ENCODE results near the gene CCSER1.

CCSER1 gene

DNA sequence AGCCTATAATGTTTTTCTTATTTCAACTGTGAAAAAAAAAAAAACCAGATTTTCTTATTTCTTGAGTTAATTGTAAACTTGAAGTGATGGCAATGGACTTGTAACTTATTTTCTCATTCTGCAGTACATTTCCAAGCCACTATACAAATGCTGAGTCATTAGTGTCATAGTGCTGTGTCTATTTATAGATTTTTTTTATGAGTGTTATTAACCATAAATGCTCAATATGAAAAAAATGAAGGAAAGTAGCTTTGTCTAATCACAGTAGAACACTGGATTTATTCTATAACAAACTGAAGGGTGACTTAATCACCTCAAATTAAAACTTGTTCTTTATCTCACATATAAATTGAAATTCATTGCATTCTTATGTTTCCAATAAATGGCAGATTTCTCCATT lies 718.6 kb downstream of the CCSER1 start:
- POLR2A ChIA-PET = no interaction called here
- TF ChIP-seq, protein P1, sequence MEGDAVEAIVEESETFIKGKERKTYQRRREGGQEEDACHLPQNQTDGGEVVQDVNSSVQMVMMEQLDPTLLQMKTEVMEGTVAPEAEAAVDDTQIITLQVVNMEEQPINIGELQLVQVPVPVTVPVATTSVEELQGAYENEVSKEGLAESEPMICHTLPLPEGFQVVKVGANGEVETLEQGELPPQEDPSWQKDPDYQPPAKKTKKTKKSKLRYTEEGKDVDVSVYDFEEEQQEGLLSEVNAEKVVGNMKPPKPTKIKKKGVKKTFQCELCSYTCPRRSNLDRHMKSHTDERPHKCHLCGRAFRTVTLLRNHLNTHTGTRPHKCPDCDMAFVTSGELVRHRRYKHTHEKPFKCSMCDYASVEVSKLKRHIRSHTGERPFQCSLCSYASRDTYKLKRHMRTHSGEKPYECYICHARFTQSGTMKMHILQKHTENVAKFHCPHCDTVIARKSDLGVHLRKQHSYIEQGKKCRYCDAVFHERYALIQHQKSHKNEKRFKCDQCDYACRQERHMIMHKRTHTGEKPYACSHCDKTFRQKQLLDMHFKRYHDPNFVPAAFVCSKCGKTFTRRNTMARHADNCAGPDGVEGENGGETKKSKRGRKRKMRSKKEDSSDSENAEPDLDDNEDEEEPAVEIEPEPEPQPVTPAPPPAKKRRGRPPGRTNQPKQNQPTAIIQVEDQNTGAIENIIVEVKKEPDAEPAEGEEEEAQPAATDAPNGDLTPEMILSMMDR (IDR thresholded peaks at IDR 0.05; ENCODE audit: control extremely low read depth, extremely low read depth, low read depth, missing control alignments) = no peak
- DNase-seq (ENCODE audit: extremely low spot score) = no peak
- CTCF ChIA-PET = no interaction called here

DNA sequence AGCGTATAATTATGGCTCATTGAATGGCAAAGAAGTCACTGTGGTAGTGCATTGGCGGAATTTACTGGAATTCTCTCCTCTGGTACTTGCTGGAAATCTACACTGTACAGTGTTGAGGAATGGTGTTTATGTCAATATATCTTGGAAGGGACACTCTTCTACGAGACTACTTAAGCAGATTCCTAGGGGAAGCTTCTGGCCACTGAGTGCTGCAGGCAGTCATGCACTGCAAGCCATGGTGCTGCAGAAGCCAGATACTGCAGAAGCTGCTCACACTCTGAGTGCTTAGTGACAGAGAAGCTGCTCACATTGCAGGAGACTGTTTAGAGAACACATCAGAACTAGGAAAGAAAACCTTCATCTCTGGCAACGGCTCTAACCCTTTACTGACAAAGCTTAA lies 725.0 kb downstream of the CCSER1 start:
- no peak for DNase-seq (ENCODE audit: extremely low spot score)
- POLR2A ChIA-PET = no interaction called here
- TF ChIP-seq, protein P1 (IDR thresholded peaks at IDR 0.05; ENCODE audit: control extremely low read depth, extremely low read depth, low read depth, missing control alignments) = no peak
- CTCF ChIA-PET = interaction anchor here (1.2 kb wide), 1 partner anchor 10 kb away, joined by 3 read pairs; no protein-coding TSS in a partner anchor

DNA sequence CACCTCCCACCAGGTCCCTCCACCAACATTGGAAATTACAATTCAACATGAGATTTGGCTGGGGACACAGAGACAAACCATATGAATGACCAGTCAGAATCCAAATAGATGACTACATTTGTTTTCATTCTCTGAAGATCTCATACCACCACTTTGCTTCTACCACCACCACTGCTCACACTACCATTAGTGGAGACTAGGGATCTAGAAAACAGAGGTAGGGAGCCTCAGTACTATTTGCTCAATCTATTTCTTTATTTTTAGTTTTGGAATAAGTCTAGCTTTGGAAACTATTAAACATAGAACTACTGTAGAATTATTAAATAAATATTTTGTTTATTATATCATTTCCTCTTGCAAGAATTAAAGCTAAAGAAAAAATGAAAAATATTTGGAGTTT lies 727.9 kb downstream of the CCSER1 start:
- CTCF ChIA-PET = no interaction called here
- TF ChIP-seq, protein P1 (IDR thresholded peaks at IDR 0.05; ENCODE audit: control extremely low read depth, extremely low read depth, low read depth, missing control alignments) = no peak
- no peak for DNase-seq (ENCODE audit: extremely low spot score)
- POLR2A ChIA-PET = no interaction called here

DNA sequence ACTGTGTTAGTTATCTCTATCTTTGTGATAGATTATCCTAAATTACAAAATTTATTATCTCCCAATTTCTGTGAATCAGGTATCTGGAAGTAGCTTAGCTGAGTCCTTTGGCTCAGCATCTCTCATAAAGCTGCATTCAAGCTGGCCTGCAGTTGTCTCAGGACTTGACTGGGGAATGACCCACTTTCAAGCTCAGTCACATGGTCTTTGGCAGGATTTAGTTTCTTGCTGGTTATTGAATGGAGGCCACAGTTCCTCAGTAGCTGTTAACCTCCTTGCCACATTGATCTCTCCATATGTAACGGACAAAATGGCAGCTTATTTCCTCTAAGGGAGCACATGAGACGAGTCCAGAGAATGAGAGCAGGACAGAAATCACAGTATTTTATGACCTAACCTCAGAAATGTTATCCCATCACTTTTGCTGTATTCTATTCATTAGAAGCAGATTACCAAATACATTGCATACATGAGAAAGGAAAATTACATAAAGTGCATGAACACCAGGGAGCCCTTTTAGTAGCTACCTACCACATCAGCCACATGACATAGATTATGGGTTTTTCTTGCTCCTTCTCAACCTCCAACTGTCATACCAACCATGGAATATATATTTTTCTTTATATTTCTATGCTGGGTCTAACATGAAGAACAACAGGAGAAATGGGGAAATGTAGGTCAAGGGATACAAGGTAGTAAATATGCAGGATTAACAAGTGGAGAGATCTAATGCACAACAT lies 730.1 kb downstream of the CCSER1 start:
- no peak for DNase-seq (ENCODE audit: extremely low spot score)
- TF ChIP-seq, protein P1 (IDR thresholded peaks at IDR 0.05; ENCODE audit: control extremely low read depth, extremely low read depth, low read depth, missing control alignments) = no peak
- ChIA-PET CTCF (no interaction called here), POLR2A (no interaction called here)

DNA sequence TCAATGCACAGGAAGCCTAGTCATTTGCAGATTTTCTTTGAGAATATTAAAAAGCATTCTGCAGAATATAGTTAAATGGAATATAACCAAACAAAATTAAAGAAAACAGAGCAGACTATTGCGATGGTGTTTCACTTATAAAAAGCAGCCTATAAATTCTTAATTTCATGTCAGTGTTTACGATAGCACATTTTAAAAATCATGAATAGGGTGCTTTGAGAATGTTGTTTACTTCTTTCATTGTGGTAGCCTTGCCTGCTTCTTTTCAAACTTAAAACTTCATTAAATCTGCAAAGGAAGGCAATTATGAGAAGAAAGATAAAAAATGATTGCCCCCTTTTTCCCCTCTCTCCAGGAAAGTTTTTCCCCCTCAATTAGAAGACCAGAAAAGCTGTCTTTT lies 748.6 kb downstream of the CCSER1 start:
- POLR2A ChIA-PET = no interaction called here
- TF ChIP-seq, protein P1 (IDR thresholded peaks at IDR 0.05; ENCODE audit: control extremely low read depth, extremely low read depth, low read depth, missing control alignments) = no peak
- DNase-seq (ENCODE audit: extremely low spot score) = no peak
- CTCF ChIA-PET = interaction anchor here (2.3 kb wide), 1 partner anchor 10 kb away, joined by 5 read pairs; no protein-coding TSS in a partner anchor

DNA sequence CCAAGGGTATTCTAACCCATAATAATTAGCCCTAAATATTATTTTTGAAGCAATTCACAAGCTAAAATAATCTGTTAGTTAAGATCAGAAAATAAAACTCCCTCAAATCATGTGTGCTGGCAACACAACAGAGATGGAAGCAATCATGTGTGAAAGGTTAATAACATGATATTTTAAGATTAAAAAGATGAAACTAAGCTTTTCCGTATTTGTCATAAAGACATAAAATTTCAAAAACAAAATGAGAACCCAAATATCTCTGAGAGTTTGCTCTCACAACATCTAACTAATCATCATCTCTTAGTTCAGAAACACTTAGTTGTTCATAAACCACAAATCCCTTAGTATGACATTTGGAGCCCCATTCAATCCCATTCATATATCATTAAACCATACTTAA lies 749.1 kb downstream of the CCSER1 start:
- TF ChIP-seq, protein P1 (IDR thresholded peaks at IDR 0.05; ENCODE audit: control extremely low read depth, extremely low read depth, low read depth, missing control alignments) = no peak
- ChIA-PET CTCF (interaction anchor here (2.3 kb wide), 1 partner anchor 10 kb away, joined by 5 read pairs; no protein-coding TSS in a partner anchor), POLR2A (no interaction called here)
- DNase-seq (ENCODE audit: extremely low spot score) = no peak
